K562 (cell line): ENCODE measurements around the gene ZNF593OS. TPM values are rescaled to one million over a fixed set of nuclear protein-coding genes. Genes with fewer than 3 reads are reported as not detected.

Source experiments
- PYGO2 ChIP-seq: fragments of 450-650 bp; IDR thresholded peaks from 2 replicates; pipeline ENCODE4 v1.6.1; 2016; ENCODE audit warnings: mild to moderate bottlenecking, missing genetic modification characterization, moderate library complexity, missing compliant biosample characterization
- TFE3 ChIP-seq: fragments of 450-650 bp; formaldehyde crosslinking; IDR thresholded peaks from 2 replicates; pipeline ENCODE4 v1.4.0; 2020; ENCODE audit warnings: mild to moderate bottlenecking, mixed read lengths
- ZNF140 ChIP-seq: fragments of 250-450 bp; sonication (Bioruptor Pico); IDR thresholded peaks from 2 replicates; pipeline ENCODE4 v1.8.0; 2021; ENCODE audit warnings: moderate library complexity, mild to moderate bottlenecking, inconsistent platforms
- ZNF395 ChIP-seq: fragments of 200-800 bp; sonication (Bioruptor generic); IDR thresholded peaks from 2 replicates; pipeline ENCODE4 v1.6.1; 2017; ENCODE audit warnings: missing genetic modification characterization, missing compliant biosample characterization
- ZNF75A ChIP-seq: fragments of 450-650 bp; formaldehyde crosslinking; IDR thresholded peaks from 2 replicates; pipeline ENCODE4 v1.4.0; 2020; ENCODE audit warnings: mild to moderate bottlenecking
- ZNF830 ChIP-seq: fragments of 250-450 bp; sonication (Bioruptor Pico); IDR thresholded peaks from 2 replicates; pipeline ENCODE4 v1.5.0; 2021; ENCODE audit warnings: mild to moderate bottlenecking
- polyA plus RNA-seq, 8 experiments: library from polyadenylated mRNA; depleted of rRNA in 4 of 8; stranded (reverse) in 5 of 8; unstranded in 3 of 8; fragments of >200 nt; fragmentation: Nextera tagmentation in 2 of 8; fragmentation: Illumina TruSeq in 1 of 8; extraction: Ambion mirVana in 2 of 8; extraction: Trizol in 1 of 8; gene quantifications; 2 replicates each; pipeline versions ENCODE4 v1.2.1 to v1.2.3, GENCODE V29; 2011 to 2014; ENCODE audit warnings: inconsistent platforms in 1 of 8, missing spikeins in 1 of 8
- total RNA-seq, 7 experiments: library from RNA; depleted of rRNA in 6 of 7; stranded (reverse); fragments of >200 nt in 6 of 7; fragmentation: Illumina TruSeq in 2 of 7; extraction: Trizol in 2 of 7; gene quantifications; 2 replicates each; pipeline versions ENCODE4 v1.2.1 to v1.2.3, GENCODE V29; 2011 to 2021; ENCODE audit warnings: low replicate concordance in 1 of 7
- TF ChIP-seq, protein P1 (sequence below): fragments of 450-650 bp; IDR thresholded peaks from 2 replicates; pipeline ENCODE4 v1.7.1; 2018; ENCODE audit warnings: mild to moderate bottlenecking, low read depth; ENCODE audit not compliant: partially characterized antibody
- TF ChIP-seq, protein P2 (sequence below): conservative IDR thresholded peaks from 2 replicates; pipeline ENCODE4 v1.6.1; 2011; ENCODE audit warnings: low read depth, mild to moderate bottlenecking, low read length; ENCODE audit not compliant: control insufficient read depth
- TF ChIP-seq, protein P3 (sequence below): sonication (generic); formaldehyde crosslinking; IDR thresholded peaks from 2 replicates; pipeline ENCODE4 v1.8.0; 2023; ENCODE audit warnings: mild to moderate bottlenecking, missing genetic modification reagents

ZNF593OS gene
- total and polyA plus RNA-seq, 9 of the 15 experiments (the other 6 are each of a cell fraction or from before 2014, with no cell fraction given), result 0.24 to 0.27 TPM; not detected in 7

- TF ChIP-seq TFE3 (no peak), PYGO2 (tag) (no peak), ZNF830 (CRISPR knock-in tag) (no peak), ZNF395 (peak; percentile 71; the same call in 1 of the 2 replicates), ZNF140 (CRISPR knock-in tag) (no peak), ZNF75A (no peak)
- TF ChIP-seq, protein P1, sequence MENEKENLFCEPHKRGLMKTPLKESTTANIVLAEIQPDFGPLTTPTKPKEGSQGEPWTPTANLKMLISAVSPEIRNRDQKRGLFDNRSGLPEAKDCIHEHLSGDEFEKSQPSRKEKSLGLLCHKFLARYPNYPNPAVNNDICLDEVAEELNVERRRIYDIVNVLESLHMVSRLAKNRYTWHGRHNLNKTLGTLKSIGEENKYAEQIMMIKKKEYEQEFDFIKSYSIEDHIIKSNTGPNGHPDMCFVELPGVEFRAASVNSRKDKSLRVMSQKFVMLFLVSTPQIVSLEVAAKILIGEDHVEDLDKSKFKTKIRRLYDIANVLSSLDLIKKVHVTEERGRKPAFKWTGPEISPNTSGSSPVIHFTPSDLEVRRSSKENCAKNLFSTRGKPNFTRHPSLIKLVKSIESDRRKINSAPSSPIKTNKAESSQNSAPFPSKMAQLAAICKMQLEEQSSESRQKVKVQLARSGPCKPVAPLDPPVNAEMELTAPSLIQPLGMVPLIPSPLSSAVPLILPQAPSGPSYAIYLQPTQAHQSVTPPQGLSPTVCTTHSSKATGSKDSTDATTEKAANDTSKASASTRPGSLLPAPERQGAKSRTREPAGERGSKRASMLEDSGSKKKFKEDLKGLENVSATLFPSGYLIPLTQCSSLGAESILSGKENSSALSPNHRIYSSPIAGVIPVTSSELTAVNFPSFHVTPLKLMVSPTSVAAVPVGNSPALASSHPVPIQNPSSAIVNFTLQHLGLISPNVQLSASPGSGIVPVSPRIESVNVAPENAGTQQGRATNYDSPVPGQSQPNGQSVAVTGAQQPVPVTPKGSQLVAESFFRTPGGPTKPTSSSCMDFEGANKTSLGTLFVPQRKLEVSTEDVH, result peak; percentile 17
- TF ChIP-seq, protein P2, sequence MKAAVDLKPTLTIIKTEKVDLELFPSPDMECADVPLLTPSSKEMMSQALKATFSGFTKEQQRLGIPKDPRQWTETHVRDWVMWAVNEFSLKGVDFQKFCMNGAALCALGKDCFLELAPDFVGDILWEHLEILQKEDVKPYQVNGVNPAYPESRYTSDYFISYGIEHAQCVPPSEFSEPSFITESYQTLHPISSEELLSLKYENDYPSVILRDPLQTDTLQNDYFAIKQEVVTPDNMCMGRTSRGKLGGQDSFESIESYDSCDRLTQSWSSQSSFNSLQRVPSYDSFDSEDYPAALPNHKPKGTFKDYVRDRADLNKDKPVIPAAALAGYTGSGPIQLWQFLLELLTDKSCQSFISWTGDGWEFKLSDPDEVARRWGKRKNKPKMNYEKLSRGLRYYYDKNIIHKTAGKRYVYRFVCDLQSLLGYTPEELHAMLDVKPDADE, result no peak
- TF ChIP-seq, protein P3, sequence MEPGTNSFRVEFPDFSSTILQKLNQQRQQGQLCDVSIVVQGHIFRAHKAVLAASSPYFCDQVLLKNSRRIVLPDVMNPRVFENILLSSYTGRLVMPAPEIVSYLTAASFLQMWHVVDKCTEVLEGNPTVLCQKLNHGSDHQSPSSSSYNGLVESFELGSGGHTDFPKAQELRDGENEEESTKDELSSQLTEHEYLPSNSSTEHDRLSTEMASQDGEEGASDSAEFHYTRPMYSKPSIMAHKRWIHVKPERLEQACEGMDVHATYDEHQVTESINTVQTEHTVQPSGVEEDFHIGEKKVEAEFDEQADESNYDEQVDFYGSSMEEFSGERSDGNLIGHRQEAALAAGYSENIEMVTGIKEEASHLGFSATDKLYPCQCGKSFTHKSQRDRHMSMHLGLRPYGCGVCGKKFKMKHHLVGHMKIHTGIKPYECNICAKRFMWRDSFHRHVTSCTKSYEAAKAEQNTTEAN, result no peak
Measured at GRCh38 chr1:26122988-26123973, 48.4 kb downstream of the ZNF593OS start (continued).
